Pancreas (tissue), 10 donors: ENCODE data around the gene F12. TPM values are rescaled to one million over a fixed set of nuclear protein-coding genes. Genes with fewer than 3 reads are reported as not detected.

Source experiments
- ATAC-seq, 4 donors: fragments of 200-7000 bp; cut with Tn5 transposase; one replicate each; pipeline versions ENCODE4 v1.8.0 to v1.9.1; 2020; ENCODE audit warnings: mild to moderate bottlenecking in 4 of 4, moderate library complexity in 4 of 4
- DNase-seq, 6 donors: peaks; one replicate each; pipeline ENCODE4 v3.0.0-alpha.2; 2020
- FAIRE-seq: peaks from 2 replicates; lab custom pipeline; 2012; peaks lifted over from hg19 to GRCh38; lab: Jason Lieb, UNC
- H3K27ac ChIP-seq, 4 donors: fragments of 200-600 bp; sonication (generic); 1 replicate in 3 of 4; 2 replicates in 1 of 4; pipeline versions ENCODE4 v1.5.0 to v1.8.0; 2020
- H3K27me3 ChIP-seq, 4 donors: fragments of 200-600 bp; one replicate each; pipeline ENCODE4 v1.8.0; 2021
- H3K36me3 ChIP-seq, 3 donors: fragments of 200-600 bp; sonication (generic) in 1 of 3; one replicate each; pipeline versions ENCODE4 v1.5.0 to v1.8.0; 2020 to 2021
- H3K4me1 ChIP-seq, 3 donors: fragments of 200-600 bp; one replicate each; pipeline ENCODE4 v1.8.0; 2021
- H3K4me3 ChIP-seq, 4 donors: fragments of 200-600 bp; sonication (generic) in 2 of 4; one replicate each; pipeline versions ENCODE4 v1.5.0 to v1.8.0; 2020 to 2021
- H3K9me3 ChIP-seq, 4 donors: fragments of 200-600 bp; one replicate each; pipeline ENCODE4 v1.8.0; 2021
- CTCF ChIP-seq, 4 donors: fragments of 200-600 bp; sonication (generic) in 3 of 4; IDR thresholded peaks; one replicate each; pipeline versions ENCODE4 v1.5.0 to v1.8.0; 2021; ENCODE audit warnings: antibody characterized with exemption in 4 of 4
- WGBS, 2 donors: extraction: QIAGEN DNeasy Blood & Tissue Kit; methylation state at CpG; one replicate each; pipeline ENCODE4 v1.1.7; 2013; 5-methylcytosine and 5-hydroxymethylcytosine counted together
- intact Hi-C, 3 donors: fragments of 100-400 bp; cut with DNase I; formaldehyde crosslinking; loops; one replicate each; pipeline versions ENCODE4 v1.11.1 to v1.14.2; 2022
- polyA plus RNA-seq, 2 donors: library from polyadenylated mRNA; stranded (reverse); fragments of 200-250 nt; gene quantifications; one replicate each; pipeline ENCODE4 v1.2.3, GENCODE V29; 2013
- total RNA-seq, 6 donors: library from RNA; stranded (reverse); fragmentation: NEBNext Ultra II Directional in 4 of 6; extraction: Animal tissue kit (Norgen Biotek cat#: 25700) in 4 of 6; gene quantifications; one replicate each; pipeline versions ENCODE4 v1.2.1 to v1.2.4, GENCODE V29; 2021 to 2023
- donor health status: healthy with polysubstance abuse.
- donor health status: DM: no; HTN: no; CAD: no; lungs with moderate emphysema.
- donor health status: DM: no; HTN: no; CAD: no.
- donor health status: control.
- donor health status: control.
- donor health status: Bipolar disorder and iron deficiency.
- donor health status: DM: yes; HTN: yes; CAD: no.
- donor health status: DM: no; HTN: no; CAD: no.
- donor health status: DM: no; HTN: no; CAD: no.
- donor health status: DM: yes; HTN: yes; CAD: no.

The F12 gene
- total and polyA plus RNA-seq, 8 donors, result 0.83 to 2.6 (median 1.8) TPM

DNA sequence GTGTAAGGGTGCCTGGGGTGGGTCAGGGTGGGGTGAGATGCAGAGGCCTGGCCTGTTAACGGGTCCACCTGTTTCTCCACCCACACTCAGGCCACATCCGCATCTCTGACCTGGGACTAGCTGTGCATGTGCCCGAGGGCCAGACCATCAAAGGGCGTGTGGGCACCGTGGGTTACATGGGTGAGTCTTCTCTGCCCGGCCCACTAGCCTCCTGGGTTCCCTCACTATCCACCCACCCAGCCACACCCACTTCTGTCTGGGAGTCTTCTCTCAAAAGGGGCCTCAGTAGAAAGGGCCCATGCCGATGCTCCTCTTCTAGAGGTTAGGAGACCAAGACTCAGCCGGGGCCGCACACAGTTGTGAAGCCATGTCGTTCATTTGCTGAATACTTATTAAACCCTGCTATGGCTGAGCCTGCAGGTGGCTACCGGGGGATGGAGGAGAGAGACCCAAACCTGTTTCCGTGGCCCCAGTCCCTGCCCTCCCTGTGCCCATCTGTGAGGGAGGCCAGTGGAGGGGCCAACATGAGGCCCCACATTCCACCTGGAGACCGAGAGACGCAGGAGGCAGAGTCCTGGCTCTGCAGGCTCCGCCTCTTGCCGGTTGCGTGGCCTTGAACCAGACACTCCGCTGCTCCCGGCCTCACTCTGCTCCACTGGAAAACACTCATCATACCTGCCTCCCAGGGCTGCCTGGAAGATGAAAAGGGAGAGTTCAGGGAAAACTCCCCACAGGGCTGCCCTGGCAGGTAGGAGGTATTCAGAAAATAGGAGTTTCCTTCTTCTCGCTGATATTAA lies 25.8 kb upstream of the F12 start:
- DNase-seq, result no peak
- H3K4me3 ChIP-seq, result no peak overlapping the region
- H3K9me3 ChIP-seq, result no peaks in the 10 kb centered on the region
- H3K4me1 ChIP-seq, result no peaks in the 10 kb centered on the region
- no peak for FAIRE-seq
- no peak overlapping the region for H3K27ac ChIP-seq
- intact Hi-C loops, result no loop called here
- TF ChIP-seq CTCF (IDR thresholded peaks at IDR 0.05), result no peak
- peaks cover 2 to 33% (median 9%) of the 10 kb centered on the region in 3 donors for H3K36me3 ChIP-seq
- no peak for ATAC-seq
- 91% methylated on average over 20 of the region's 20 CpGs for WGBS, 2 donors
- no peaks in the 10 kb centered on the region for H3K27me3 ChIP-seq

- intact Hi-C loops, result no loop called here
- Histone ChIP-seq H3K9me3 (no peaks in the 10 kb centered on the region), H3K36me3 (peaks cover 2 to 33% (median 9%) of the 10 kb centered on the region in 3 donors), H3K4me1 (no peaks in the 10 kb centered on the region), H3K27me3 (no peaks in the 10 kb centered on the region), H3K4me3 (no peak overlapping the region), H3K27ac (no peak overlapping the region)
- WGBS, 2 donors, result 87 to 95% methylated on average over 8 of the region's 8 CpGs
- FAIRE-seq (no peak), DNase-seq (peak in 2 of 6 donors; percentile 46 to 50), ATAC-seq (peak in 2 of 4 donors; percentile 23 to 33)
- no peak for TF ChIP-seq CTCF (IDR thresholded peaks at IDR 0.05)
These were observed 25.1 kb upstream of the F12 start for GRCh38 chr5:177434437-177434836.

- Histone ChIP-seq H3K4me3 (no peak overlapping the region), H3K4me1 (no peaks in the 10 kb centered on the region), H3K27me3 (no peaks in the 10 kb centered on the region), H3K9me3 (no peaks in the 10 kb centered on the region), H3K27ac (no peak overlapping the region), H3K36me3 (peaks cover 2 to 33% (median 9%) of the 10 kb centered on the region in 3 donors)
- no peak for FAIRE-seq
- intact Hi-C loops, result no loop called here
- peak in 2 of 6 donors; percentile 48 to 70 for DNase-seq
- WGBS, 2 donors, result 94% methylated on average over 26 to 29 of the region's 29 CpGs
- no peak for ATAC-seq
- no peak for TF ChIP-seq CTCF (IDR thresholded peaks at IDR 0.05)
These were observed 24.4 kb upstream of the F12 start for GRCh38 chr5:177433658-177434217.

GRCh38 chr5:177432839-177433657 lies 23.7 kb upstream of the F12 start:
- FAIRE-seq (no peak), DNase-seq (peak in 2 of 6 donors; percentile 53 to 73), ATAC-seq (no peak)
- WGBS, 2 donors, result 95% methylated on average over 24 to 25 of the region's 25 CpGs
- intact Hi-C loops, result no loop called here
- Histone ChIP-seq H3K4me3 (no peak overlapping the region), H3K27me3 (no peaks in the 10 kb centered on the region), H3K27ac (no peak overlapping the region), H3K4me1 (peaks cover 0 to under 1% (median 0%) of the 10 kb centered on the region in 3 donors), H3K9me3 (no peaks in the 10 kb centered on the region), H3K36me3 (peaks cover 2 to 33% (median 9%) of the 10 kb centered on the region in 3 donors)
- no peak for TF ChIP-seq CTCF (IDR thresholded peaks at IDR 0.05)
